Liver (tissue), 3 donors: Measurements from ENCODE around the gene ZBTB2.

Source experiments
- EGR1 ChIP-seq, 2 donors: IDR thresholded peaks; 2 replicates each; pipeline ENCODE4 v1.6.1; 2016 to 2018; ENCODE audit warnings: antibody characterized with exemption in 2 of 2, low read depth in 2 of 2
- FOXA1 ChIP-seq: IDR thresholded peaks from 2 replicates; pipeline ENCODE4 v1.6.1; 2016; ENCODE audit warnings: antibody characterized with exemption
- GABPA ChIP-seq, 2 donors: IDR thresholded peaks in 1 of 2; conservative IDR thresholded peaks in 1 of 2; 2 replicates each; pipeline ENCODE4 v1.6.1; 2016; ENCODE audit warnings: antibody characterized with exemption in 2 of 2, mild to moderate bottlenecking in 1 of 2, moderate library complexity in 1 of 2
- JUND ChIP-seq, 2 donors: IDR thresholded peaks; 2 replicates each; pipeline ENCODE4 v1.6.1; 2016; ENCODE audit warnings: antibody characterized with exemption in 2 of 2
- NR2F2 ChIP-seq: IDR thresholded peaks from 2 replicates; pipeline ENCODE4 v1.6.1; 2016; ENCODE audit warnings: antibody characterized with exemption
- RAD21 ChIP-seq, 2 donors: IDR thresholded peaks; 2 replicates each; pipeline ENCODE4 v1.6.1; 2016; ENCODE audit warnings: antibody characterized with exemption in 2 of 2, mild to moderate bottlenecking in 2 of 2
- RXRA ChIP-seq, 2 donors: IDR thresholded peaks; 2 replicates each; pipeline ENCODE4 v1.6.1; 2017 to 2018; ENCODE audit warnings: antibody characterized with exemption in 2 of 2, mild to moderate bottlenecking in 1 of 2
- SP1 ChIP-seq: IDR thresholded peaks from 2 replicates; pipeline ENCODE4 v1.6.1; 2018; ENCODE audit warnings: antibody characterized with exemption, mild to moderate bottlenecking
- TAF1 ChIP-seq: conservative IDR thresholded peaks from 2 replicates; pipeline ENCODE4 v1.6.1; 2016; ENCODE audit warnings: antibody characterized with exemption, mild to moderate bottlenecking
- YY1 ChIP-seq: IDR thresholded peaks from 2 replicates; pipeline ENCODE4 v1.6.1; 2016; ENCODE audit warnings: antibody characterized with exemption, mild to moderate bottlenecking
- TF ChIP-seq, protein P1 (sequence below): IDR thresholded peaks from 2 replicates; pipeline ENCODE4 v1.6.1; 2016; ENCODE audit warnings: antibody characterized with exemption
- TF ChIP-seq, protein P2 (sequence below): fragments of 150-350 bp; IDR thresholded peaks from 2 replicates; pipeline ENCODE4 v1.5.1; 2017; ENCODE audit warnings: improper control_type of control experiment, low read depth, low read length; ENCODE audit not compliant: missing input control
- TF ChIP-seq, protein P3 (sequence below): IDR thresholded peaks from 2 replicates; pipeline ENCODE4 v1.6.1; 2016; ENCODE audit warnings: antibody characterized with exemption, mild to moderate bottlenecking
- TF ChIP-seq, protein P4 (sequence below): IDR thresholded peaks from 2 replicates; pipeline ENCODE4 v1.6.1; 2016; ENCODE audit warnings: antibody characterized with exemption
- donor health status: healthy.
- donor health status: healthy.

DNA sequence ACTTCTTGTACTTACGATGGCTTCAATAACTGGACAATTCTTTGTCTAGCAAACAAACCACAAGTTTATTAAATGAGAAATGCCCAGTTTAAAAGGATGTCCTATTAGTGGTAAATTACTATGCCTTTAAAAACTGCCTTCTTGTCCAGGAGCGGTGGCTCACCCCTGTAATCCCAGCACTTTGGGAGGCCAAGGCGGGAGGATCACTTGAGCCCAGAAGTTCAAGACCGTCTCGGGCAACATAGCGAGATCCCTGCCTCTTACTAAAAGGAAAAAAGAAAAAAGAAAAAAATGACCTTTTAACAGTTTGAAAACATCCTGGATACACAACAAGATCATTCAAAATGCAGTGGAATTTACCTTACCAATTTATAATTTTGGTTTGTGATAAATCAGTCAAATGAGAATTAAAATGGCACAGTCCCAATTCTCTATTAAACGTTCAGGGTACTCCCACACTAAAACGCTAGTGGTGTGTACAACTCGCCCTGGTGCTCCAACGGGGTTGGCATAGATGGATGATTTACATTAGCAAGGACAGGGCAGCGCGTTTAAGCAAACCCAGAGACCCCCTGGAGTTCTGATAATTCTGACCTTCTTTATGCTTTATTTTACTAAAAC is 2.3 kb downstream of the ZBTB2 start:
- TF ChIP-seq, protein P1, sequence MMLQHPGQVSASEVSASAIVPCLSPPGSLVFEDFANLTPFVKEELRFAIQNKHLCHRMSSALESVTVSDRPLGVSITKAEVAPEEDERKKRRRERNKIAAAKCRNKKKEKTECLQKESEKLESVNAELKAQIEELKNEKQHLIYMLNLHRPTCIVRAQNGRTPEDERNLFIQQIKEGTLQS = no peak
- TF ChIP-seq, protein P2, sequence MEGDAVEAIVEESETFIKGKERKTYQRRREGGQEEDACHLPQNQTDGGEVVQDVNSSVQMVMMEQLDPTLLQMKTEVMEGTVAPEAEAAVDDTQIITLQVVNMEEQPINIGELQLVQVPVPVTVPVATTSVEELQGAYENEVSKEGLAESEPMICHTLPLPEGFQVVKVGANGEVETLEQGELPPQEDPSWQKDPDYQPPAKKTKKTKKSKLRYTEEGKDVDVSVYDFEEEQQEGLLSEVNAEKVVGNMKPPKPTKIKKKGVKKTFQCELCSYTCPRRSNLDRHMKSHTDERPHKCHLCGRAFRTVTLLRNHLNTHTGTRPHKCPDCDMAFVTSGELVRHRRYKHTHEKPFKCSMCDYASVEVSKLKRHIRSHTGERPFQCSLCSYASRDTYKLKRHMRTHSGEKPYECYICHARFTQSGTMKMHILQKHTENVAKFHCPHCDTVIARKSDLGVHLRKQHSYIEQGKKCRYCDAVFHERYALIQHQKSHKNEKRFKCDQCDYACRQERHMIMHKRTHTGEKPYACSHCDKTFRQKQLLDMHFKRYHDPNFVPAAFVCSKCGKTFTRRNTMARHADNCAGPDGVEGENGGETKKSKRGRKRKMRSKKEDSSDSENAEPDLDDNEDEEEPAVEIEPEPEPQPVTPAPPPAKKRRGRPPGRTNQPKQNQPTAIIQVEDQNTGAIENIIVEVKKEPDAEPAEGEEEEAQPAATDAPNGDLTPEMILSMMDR = no peak
- TF ChIP-seq TAF1 (no peak), JUND (IDR thresholded peaks at IDR 0.05) (no peak), RAD21 (IDR thresholded peaks at IDR 0.05) (no peak), GABPA (IDR thresholded peaks at IDR 0.05 in 1 of 2, conservative IDR thresholded peaks at IDR 0.05 in 1 of 2) (no peak), SP1 (no peak), YY1 (no peak), NR2F2 (no peak), EGR1 (IDR thresholded peaks at IDR 0.05; ENCODE audit: low read depth in 2 of 2) (no peak), RXRA (IDR thresholded peaks at IDR 0.05) (no peak), FOXA1 (no peak)
- TF ChIP-seq, protein P3, sequence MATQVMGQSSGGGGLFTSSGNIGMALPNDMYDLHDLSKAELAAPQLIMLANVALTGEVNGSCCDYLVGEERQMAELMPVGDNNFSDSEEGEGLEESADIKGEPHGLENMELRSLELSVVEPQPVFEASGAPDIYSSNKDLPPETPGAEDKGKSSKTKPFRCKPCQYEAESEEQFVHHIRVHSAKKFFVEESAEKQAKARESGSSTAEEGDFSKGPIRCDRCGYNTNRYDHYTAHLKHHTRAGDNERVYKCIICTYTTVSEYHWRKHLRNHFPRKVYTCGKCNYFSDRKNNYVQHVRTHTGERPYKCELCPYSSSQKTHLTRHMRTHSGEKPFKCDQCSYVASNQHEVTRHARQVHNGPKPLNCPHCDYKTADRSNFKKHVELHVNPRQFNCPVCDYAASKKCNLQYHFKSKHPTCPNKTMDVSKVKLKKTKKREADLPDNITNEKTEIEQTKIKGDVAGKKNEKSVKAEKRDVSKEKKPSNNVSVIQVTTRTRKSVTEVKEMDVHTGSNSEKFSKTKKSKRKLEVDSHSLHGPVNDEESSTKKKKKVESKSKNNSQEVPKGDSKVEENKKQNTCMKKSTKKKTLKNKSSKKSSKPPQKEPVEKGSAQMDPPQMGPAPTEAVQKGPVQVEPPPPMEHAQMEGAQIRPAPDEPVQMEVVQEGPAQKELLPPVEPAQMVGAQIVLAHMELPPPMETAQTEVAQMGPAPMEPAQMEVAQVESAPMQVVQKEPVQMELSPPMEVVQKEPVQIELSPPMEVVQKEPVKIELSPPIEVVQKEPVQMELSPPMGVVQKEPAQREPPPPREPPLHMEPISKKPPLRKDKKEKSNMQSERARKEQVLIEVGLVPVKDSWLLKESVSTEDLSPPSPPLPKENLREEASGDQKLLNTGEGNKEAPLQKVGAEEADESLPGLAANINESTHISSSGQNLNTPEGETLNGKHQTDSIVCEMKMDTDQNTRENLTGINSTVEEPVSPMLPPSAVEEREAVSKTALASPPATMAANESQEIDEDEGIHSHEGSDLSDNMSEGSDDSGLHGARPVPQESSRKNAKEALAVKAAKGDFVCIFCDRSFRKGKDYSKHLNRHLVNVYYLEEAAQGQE = no peak
- TF ChIP-seq, protein P4, sequence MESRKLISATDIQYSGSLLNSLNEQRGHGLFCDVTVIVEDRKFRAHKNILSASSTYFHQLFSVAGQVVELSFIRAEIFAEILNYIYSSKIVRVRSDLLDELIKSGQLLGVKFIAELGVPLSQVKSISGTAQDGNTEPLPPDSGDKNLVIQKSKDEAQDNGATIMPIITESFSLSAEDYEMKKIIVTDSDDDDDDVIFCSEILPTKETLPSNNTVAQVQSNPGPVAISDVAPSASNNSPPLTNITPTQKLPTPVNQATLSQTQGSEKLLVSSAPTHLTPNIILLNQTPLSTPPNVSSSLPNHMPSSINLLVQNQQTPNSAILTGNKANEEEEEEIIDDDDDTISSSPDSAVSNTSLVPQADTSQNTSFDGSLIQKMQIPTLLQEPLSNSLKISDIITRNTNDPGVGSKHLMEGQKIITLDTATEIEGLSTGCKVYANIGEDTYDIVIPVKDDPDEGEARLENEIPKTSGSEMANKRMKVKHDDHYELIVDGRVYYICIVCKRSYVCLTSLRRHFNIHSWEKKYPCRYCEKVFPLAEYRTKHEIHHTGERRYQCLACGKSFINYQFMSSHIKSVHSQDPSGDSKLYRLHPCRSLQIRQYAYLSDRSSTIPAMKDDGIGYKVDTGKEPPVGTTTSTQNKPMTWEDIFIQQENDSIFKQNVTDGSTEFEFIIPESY = no peak
